Measurements from ENCODE around the gene CUEDC1. TPM values are rescaled to one million over a fixed set of nuclear protein-coding genes. Genes with fewer than 3 reads are reported as not detected.

Gene CUEDC1
- total and polyA plus RNA-seq, 9 of the 15 experiments (the other 6 are each of a cell fraction or from before 2014, with no cell fraction given), result 0.20 to 4.1 (median 1.6) TPM; not detected in 1

DNA sequence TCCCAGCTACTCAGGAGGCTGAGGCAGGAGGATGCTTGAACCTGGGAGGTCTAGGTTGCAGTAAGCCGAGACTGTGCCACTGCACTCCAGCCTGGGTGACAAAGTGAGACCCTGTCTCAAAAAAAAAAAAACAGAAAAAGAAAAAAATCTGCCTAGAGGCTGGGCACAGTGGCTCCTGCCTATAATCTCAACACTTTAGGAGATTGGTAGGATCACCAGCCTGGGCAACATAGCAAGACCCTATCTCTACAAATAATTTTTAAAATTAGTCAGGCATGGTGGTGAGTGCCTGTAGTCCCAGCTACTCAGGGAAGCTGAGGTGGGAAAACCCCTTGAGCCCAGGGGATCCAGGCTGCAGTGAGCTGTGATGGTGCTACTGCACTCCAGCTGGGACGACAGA is 17.7 kb downstream of the CUEDC1 start:
- Histone ChIP-seq H3K27me3 (ENCODE audit: control insufficient read depth in 2 of 2, insufficient read depth in 2 of 2, low read length in 2 of 2) (peaks cover 28 to 47% of the 10 kb centered on the region in 2 experiments), H3K36me3 (ENCODE audit: control insufficient read depth, insufficient read depth, low read length) (no peaks in the 10 kb centered on the region), H4K20me1 (replicated peaks; ENCODE audit: control insufficient read depth, insufficient read depth, low read length) (peaks cover 3% of the 10 kb centered on the region; the same call in 1 of the 2 replicates), H3K27ac (ENCODE audit: extremely low read depth, low read depth, low read length) (no peak overlapping the region), H3K4me3 (no peak overlapping the region), H3K9me1 (ENCODE audit: control insufficient read depth, insufficient read depth, low read length) (peaks cover 2% of the 10 kb centered on the region), H3K4me2 (ENCODE audit: insufficient read depth, low read length) (no peak overlapping the region), H3K79me2 (ENCODE audit: control insufficient read depth, insufficient read depth, low read length) (no peaks in the 10 kb centered on the region), H2AFZ (ENCODE audit: low read depth, low read length) (no peak overlapping the region), H3K9ac (ENCODE audit: insufficient read depth in 1 of 2, low read depth in 2 of 2, low read length in 2 of 2) (no peak overlapping the region), H3K4me1 (replicated peaks in 1 of 2; ENCODE audit: control insufficient read depth in 2 of 2, insufficient read depth in 2 of 2, low read length in 2 of 2) (peaks cover 0 to 8% of the 10 kb centered on the region in 2 experiments; a peak in 3 of 5 replicates), H3K9me3 (replicated peaks; ENCODE audit: control insufficient read depth, insufficient read depth, low read depth, low read length) (no peaks in the 10 kb centered on the region)
- no TSS peak for BruUV-seq (replicated peaks)
- 13% methylated on average over 2 of the region's 2 CpGs for WGBS (ENCODE audit: insufficient coverage, low coverage, missing lambda C conversion rate)
- in situ Hi-C loops (cut with MboI) (no loop called here), intact Hi-C loops (cut with micrococcal nuclease) (no loop called here)
- DNase-seq (ENCODE audit: extremely low read depth in 1 of 4, low spot score in 3 of 4) (no peak), FAIRE-seq (no peak), ATAC-seq (no peak)
- ChIA-PET POLR2A (no interaction called here), CTCF (ENCODE audit: low intra/inter-chr PET ratio) (no interaction called here)
- no peak for TF ChIP-seq ZNF707 (CRISPR knock-in tag; conservative IDR thresholded peaks at IDR 0.05)
- no peak for TF ChIP-seq SMARCA4 (IDR thresholded peaks at IDR 0.05)
- TF ChIP-seq, protein P1, sequence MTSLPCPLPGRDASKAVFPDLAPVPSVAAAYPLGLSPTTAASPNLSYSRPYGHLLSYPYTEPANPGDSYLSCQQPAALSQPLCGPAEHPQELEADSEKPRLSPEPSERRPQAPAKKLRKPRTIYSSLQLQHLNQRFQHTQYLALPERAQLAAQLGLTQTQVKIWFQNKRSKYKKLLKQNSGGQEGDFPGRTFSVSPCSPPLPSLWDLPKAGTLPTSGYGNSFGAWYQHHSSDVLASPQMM (CRISPR knock-in tag; IDR thresholded peaks at IDR 0.05), result no peak
- TF ChIP-seq SETDB1 (IDR thresholded peaks at IDR 0.05; ENCODE audit: low read length), result no peak
- no peak for TF ChIP-seq CHD7 (IDR thresholded peaks at IDR 0.05; ENCODE audit: low read depth, low read length)
- no peak for TF ChIP-seq POLR3A (IDR thresholded peaks at IDR 0.05; ENCODE audit: borderline replicate concordance, extremely low read depth, insufficient read depth, insufficient read length)
- TF ChIP-seq NELFE (IDR thresholded peaks at IDR 0.05; ENCODE audit: insufficient read depth, insufficient read length), result no peak
- TF ChIP-seq, protein P2, sequence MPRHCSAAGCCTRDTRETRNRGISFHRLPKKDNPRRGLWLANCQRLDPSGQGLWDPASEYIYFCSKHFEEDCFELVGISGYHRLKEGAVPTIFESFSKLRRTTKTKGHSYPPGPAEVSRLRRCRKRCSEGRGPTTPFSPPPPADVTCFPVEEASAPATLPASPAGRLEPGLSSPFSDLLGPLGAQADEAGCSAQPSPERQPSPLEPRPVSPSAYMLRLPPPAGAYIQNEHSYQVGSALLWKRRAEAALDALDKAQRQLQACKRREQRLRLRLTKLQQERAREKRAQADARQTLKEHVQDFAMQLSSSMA (CRISPR knock-in tag; IDR thresholded peaks at IDR 0.05), result no peak
- TF ChIP-seq, protein P3, sequence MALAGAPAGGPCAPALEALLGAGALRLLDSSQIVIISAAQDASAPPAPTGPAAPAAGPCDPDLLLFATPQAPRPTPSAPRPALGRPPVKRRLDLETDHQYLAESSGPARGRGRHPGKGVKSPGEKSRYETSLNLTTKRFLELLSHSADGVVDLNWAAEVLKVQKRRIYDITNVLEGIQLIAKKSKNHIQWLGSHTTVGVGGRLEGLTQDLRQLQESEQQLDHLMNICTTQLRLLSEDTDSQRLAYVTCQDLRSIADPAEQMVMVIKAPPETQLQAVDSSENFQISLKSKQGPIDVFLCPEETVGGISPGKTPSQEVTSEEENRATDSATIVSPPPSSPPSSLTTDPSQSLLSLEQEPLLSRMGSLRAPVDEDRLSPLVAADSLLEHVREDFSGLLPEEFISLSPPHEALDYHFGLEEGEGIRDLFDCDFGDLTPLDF (CRISPR knock-in tag; IDR thresholded peaks at IDR 0.05), result no peak
